Nephron progenitor cell (in vitro differentiated cells): ENCODE results near the gene HEATR1.

Experiments used
- DNase-seq: peaks from one replicate; pipeline ENCODE4 v3.0.0; 2021
- H3K27ac Mint-ChIP-seq: 2 replicates; pipeline ENCODE4 v1.8.0; 2021; ENCODE audit warnings: mild to moderate bottlenecking, moderate library complexity, mixed read lengths
- H3K27me3 Mint-ChIP-seq: 2 replicates; pipeline ENCODE4 v1.8.0; 2021; ENCODE audit warnings: mild to moderate bottlenecking, low read depth, mixed read lengths; ENCODE audit not compliant: poor library complexity
- H3K36me3 Mint-ChIP-seq: 2 replicates; pipeline ENCODE4 v1.8.0; 2021; ENCODE audit warnings: low read depth, mixed read lengths
- H3K4me1 Mint-ChIP-seq: 2 replicates; pipeline ENCODE4 v1.8.0; 2021; ENCODE audit warnings: mixed read lengths
- H3K4me3 Mint-ChIP-seq: 2 replicates; pipeline ENCODE4 v1.8.0; 2021; ENCODE audit warnings: mild to moderate bottlenecking, moderate library complexity, mixed read lengths
- H3K9me3 Mint-ChIP-seq: 2 replicates; pipeline ENCODE4 v1.8.0; 2021; ENCODE audit warnings: mild to moderate bottlenecking, moderate library complexity, mixed read lengths
- CTCF ChIP-seq: fragments of 200-600 bp; sonication (generic); IDR thresholded peaks from 2 replicates; pipeline ENCODE4 v1.5.0; 2021; ENCODE audit warnings: antibody characterized with exemption

HEATR1 gene

GRCh38 chr1:236638945-236639344, 34.6 kb upstream of the HEATR1 start:
- no peaks in the 10 kb centered on the region for H3K36me3 Mint-ChIP-seq
- H3K4me3 Mint-ChIP-seq = no peak overlapping the region
- no peak for TF ChIP-seq CTCF
- no peak for DNase-seq
- H3K27me3 Mint-ChIP-seq = peaks cover 27% of the 10 kb centered on the region
- H3K27ac Mint-ChIP-seq = no peak overlapping the region
- H3K4me1 Mint-ChIP-seq = no peaks in the 10 kb centered on the region
- H3K9me3 Mint-ChIP-seq = no peaks in the 10 kb centered on the region

GRCh38 chr1:236636017-236636416, 31.7 kb upstream of the HEATR1 start:
- no peak overlapping the region for H3K27ac Mint-ChIP-seq
- no peaks in the 10 kb centered on the region for H3K36me3 Mint-ChIP-seq
- no peak for TF ChIP-seq CTCF
- H3K4me3 Mint-ChIP-seq = no peak overlapping the region
- DNase-seq = no peak
- H3K9me3 Mint-ChIP-seq = peaks cover 5% of the 10 kb centered on the region
- peaks cover 23% of the 10 kb centered on the region for H3K27me3 Mint-ChIP-seq
- no peaks in the 10 kb centered on the region for H3K4me1 Mint-ChIP-seq

- no peaks in the 10 kb centered on the region for H3K36me3 Mint-ChIP-seq
- TF ChIP-seq CTCF = no peak
- H3K9me3 Mint-ChIP-seq = peaks cover 10% of the 10 kb centered on the region
- H3K4me3 Mint-ChIP-seq = no peak overlapping the region
- H3K27me3 Mint-ChIP-seq = peaks cover 23% of the 10 kb centered on the region
- no peak overlapping the region for H3K27ac Mint-ChIP-seq
- no peaks in the 10 kb centered on the region for H3K4me1 Mint-ChIP-seq
- DNase-seq = no peak
Measured at GRCh38 chr1:236627727-236628408, 23.6 kb upstream of the HEATR1 start.

- no peak for TF ChIP-seq CTCF
Measured at GRCh38 chr1:236623371-236624166, 19.3 kb upstream of the HEATR1 start.

GRCh38 chr1:236622407-236622806, 18.1 kb upstream of the HEATR1 start:
- TF ChIP-seq CTCF = no peak
- Mint-ChIP-seq H3K27me3 (peaks cover 10% of the 10 kb centered on the region), H3K4me3 (no peak overlapping the region), H3K27ac (no peak overlapping the region), H3K9me3 (peaks cover 21% of the 10 kb centered on the region), H3K4me1 (peaks cover 7% of the 10 kb centered on the region), H3K36me3 (no peaks in the 10 kb centered on the region)
- no peak for DNase-seq

More at GRCh38 chr1:236623371-236624166, 19.3 kb upstream of the HEATR1 start:
- Mint-ChIP-seq H3K36me3 (no peaks in the 10 kb centered on the region), H3K27ac (no peak overlapping the region), H3K4me3 (no peak overlapping the region), H3K4me1 (peaks cover 7% of the 10 kb centered on the region), H3K27me3 (peaks cover 18% of the 10 kb centered on the region), H3K9me3 (peaks cover 21% of the 10 kb centered on the region)
- DNase-seq = no peak
